Gastrocnemius medialis (tissue), 4 donors: ENCODE data around the gene SNAI1. TPM values are rescaled to one million over a fixed set of nuclear protein-coding genes. Genes with fewer than 3 reads are reported as not detected.

ENCODE experiments used
- ATAC-seq, 2 donors: fragments of 150-250 bp; one replicate each; pipeline ENCODE4 v1.9.1; 2016
- DNase-seq, 2 donors: peaks; one replicate each; pipeline ENCODE4 v3.0.0-alpha.2; 2019
- H3K27ac ChIP-seq, 4 donors: fragments of 200-600 bp; sonication (generic); 1 replicate in 1 of 4; 2 replicates in 3 of 4; pipeline ENCODE4 v1.5.1; 2016 to 2018; ENCODE audit warnings: mild to moderate bottlenecking in 2 of 4, moderate library complexity in 1 of 4
- H3K27me3 ChIP-seq, 3 donors: fragments of 200-600 bp; sonication (generic) in 2 of 3; 1 replicate in 1 of 3; 2 replicates in 2 of 3; pipeline versions ENCODE4 v1.5.1 to v1.6.0; 2016 to 2019; ENCODE audit warnings: mild to moderate bottlenecking in 1 of 3, moderate library complexity in 1 of 3
- H3K36me3 ChIP-seq, 2 donors: fragments of 200-600 bp; sonication (generic) in 1 of 2; one replicate each; pipeline ENCODE4 v1.5.1; 2017 to 2018
- H3K4me1 ChIP-seq, 2 donors: fragments of 200-600 bp; sonication (generic) in 1 of 2; one replicate each; pipeline ENCODE4 v1.5.1; 2016 to 2017; ENCODE audit warnings: mild to moderate bottlenecking in 2 of 2
- H3K4me3 ChIP-seq, 4 donors: fragments of 200-600 bp; sonication (generic) in 3 of 4; 1 replicate in 1 of 4; 2 replicates in 3 of 4; pipeline ENCODE4 v1.5.1; 2016 to 2019; ENCODE audit warnings: mild to moderate bottlenecking in 2 of 4
- H3K9me3 ChIP-seq, 3 donors: fragments of 200-600 bp; sonication (generic) in 2 of 3; 1 replicate in 1 of 3; 2 replicates in 2 of 3; pipeline ENCODE4 v1.5.1; 2016 to 2019
- POLR2A ChIP-seq, 2 donors: fragments of 450-650 bp; IDR thresholded peaks; one replicate each; pipeline ENCODE4 v1.6.1; 2017; ENCODE audit warnings: antibody characterized with exemption in 2 of 2, mild to moderate bottlenecking in 2 of 2, moderate library complexity in 2 of 2
- in situ Hi-C, 4 donors: fragments of 200-750 bp; cut with MboI; loops; one replicate each; pipeline versions ENCODE4 v1.15.0 to v1.8.0; 2017; ENCODE audit warnings: low sequenced_read_pairs in 4 of 4
- intact Hi-C: fragments of 100-400 bp; cut with DNase I; formaldehyde crosslinking; loops from one replicate; pipeline ENCODE4 v1.15.1; 2023; ENCODE audit warnings: low total_unique reads
- total RNA-seq, 4 donors: library from RNA; depleted of rRNA; stranded (reverse); fragments of >200 nt; gene quantifications; one replicate each; pipeline versions ENCODE4 v1.1.0 to v1.2.3, GENCODE V29; 2016
- TF ChIP-seq, protein P1 (sequence below), 5 experiments: fragments of 450-650 bp in 3 of 5; fragments of 200-600 bp in 2 of 5; sonication (generic) in 2 of 5; IDR thresholded peaks in 4 of 5; conservative IDR thresholded peaks in 1 of 5; 1 replicate in 4 of 5; 2 replicates in 1 of 5; pipeline ENCODE4 v1.5.1; 2016 to 2019; ENCODE audit warnings: antibody characterized with exemption in 5 of 5, mild to moderate bottlenecking in 3 of 5, moderate library complexity in 3 of 5

The SNAI1 gene
- total RNA-seq, 4 donors from 2014 or later: 0.61 to 3.5 (median 1.3) TPM

DNA sequence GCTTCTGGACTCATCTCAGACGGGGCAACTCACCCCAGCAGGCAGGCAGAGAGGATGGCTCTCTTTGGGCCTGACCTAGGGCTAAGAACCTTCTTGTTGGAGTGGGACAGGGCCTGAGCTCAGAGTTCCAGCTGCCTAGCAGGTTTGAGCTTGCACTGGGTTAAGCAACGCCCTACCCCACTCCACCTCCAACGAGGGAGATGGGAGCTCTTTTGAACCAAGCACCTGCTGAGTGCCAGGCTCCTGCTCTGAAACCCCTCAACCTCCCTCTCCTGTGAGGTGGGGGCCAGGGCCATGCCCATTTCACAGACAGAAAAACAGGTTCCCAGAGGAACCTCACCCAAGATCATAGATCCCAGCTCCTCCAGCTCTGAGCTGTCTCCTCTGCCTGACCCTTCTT, 54.3 kb downstream of the SNAI1 start:
- no peak for ATAC-seq
- H3K36me3 ChIP-seq: no peaks in the 10 kb centered on the region
- no peak for DNase-seq
- H3K27ac ChIP-seq: no peak overlapping the region
- H3K9me3 ChIP-seq: no peaks in the 10 kb centered on the region
- H3K27me3 ChIP-seq: no peaks in the 10 kb centered on the region
- no peak overlapping the region for H3K4me3 ChIP-seq
- in situ Hi-C loops (no loop called here), intact Hi-C loops (no loop called here)
- no peaks in the 10 kb centered on the region for H3K4me1 ChIP-seq
- TF ChIP-seq POLR2A (IDR thresholded peaks at IDR 0.05): no peak
- TF ChIP-seq, protein P1, sequence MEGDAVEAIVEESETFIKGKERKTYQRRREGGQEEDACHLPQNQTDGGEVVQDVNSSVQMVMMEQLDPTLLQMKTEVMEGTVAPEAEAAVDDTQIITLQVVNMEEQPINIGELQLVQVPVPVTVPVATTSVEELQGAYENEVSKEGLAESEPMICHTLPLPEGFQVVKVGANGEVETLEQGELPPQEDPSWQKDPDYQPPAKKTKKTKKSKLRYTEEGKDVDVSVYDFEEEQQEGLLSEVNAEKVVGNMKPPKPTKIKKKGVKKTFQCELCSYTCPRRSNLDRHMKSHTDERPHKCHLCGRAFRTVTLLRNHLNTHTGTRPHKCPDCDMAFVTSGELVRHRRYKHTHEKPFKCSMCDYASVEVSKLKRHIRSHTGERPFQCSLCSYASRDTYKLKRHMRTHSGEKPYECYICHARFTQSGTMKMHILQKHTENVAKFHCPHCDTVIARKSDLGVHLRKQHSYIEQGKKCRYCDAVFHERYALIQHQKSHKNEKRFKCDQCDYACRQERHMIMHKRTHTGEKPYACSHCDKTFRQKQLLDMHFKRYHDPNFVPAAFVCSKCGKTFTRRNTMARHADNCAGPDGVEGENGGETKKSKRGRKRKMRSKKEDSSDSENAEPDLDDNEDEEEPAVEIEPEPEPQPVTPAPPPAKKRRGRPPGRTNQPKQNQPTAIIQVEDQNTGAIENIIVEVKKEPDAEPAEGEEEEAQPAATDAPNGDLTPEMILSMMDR (IDR thresholded peaks at IDR 0.05 in 4 of 5, conservative IDR thresholded peaks at IDR 0.05 in 1 of 5): no peak

DNA sequence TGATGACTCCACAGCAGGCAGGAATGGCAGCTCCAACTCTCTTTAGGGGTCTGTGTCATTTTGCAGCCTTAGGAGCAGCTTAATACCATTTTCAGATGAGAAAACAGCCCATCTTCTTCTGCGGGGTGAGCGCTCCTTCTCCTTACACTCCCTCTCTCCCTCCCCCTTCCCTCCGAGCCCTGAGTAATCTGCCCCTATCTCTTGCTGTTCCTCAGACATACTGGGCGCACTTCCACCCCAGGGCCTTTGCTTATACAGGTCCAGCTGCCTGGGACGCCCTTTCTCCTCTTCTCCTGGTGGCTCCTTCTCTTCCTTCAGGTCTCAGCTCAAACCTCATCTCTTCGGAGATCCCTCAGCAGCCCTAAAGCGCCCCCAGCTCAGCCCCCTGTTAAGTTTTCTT, 54.8 kb downstream of the SNAI1 start:
- no peaks in the 10 kb centered on the region for H3K27me3 ChIP-seq
- H3K4me3 ChIP-seq: no peak overlapping the region
- ATAC-seq (no peak), DNase-seq (no peak)
- H3K27ac ChIP-seq: no peak overlapping the region
- in situ Hi-C loops: no loop called here
- no peaks in the 10 kb centered on the region for H3K4me1 ChIP-seq
- H3K36me3 ChIP-seq: no peaks in the 10 kb centered on the region
- intact Hi-C loops: no loop called here
- H3K9me3 ChIP-seq: no peaks in the 10 kb centered on the region
- TF ChIP-seq, protein P1 (IDR thresholded peaks at IDR 0.05 in 4 of 5, conservative IDR thresholded peaks at IDR 0.05 in 1 of 5): no peak
- TF ChIP-seq POLR2A (IDR thresholded peaks at IDR 0.05): no peak

DNA sequence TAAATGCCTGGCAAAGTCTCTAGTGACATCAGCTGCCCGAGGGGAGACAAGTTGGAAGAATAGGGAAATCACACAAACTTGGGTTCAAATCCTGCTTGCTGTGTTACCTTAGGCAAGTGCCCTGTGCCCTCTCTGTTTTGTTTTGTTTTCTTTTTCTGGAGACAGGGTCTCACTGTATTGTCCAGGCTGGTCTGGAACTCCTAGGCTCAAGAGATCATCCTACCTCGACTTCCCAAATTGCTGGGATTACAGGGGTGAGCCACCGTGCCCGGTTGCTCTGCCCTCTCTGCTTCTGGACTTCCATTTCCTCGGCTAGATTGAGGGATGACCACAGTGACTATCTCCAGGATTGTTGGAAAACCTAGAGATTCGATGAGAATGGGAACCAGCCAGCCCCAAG, 55.4 kb downstream of the SNAI1 start:
- Histone ChIP-seq H3K4me3 (no peak overlapping the region), H3K4me1 (no peaks in the 10 kb centered on the region), H3K9me3 (no peaks in the 10 kb centered on the region), H3K36me3 (no peaks in the 10 kb centered on the region), H3K27ac (no peak overlapping the region), H3K27me3 (no peaks in the 10 kb centered on the region)
- DNase-seq (no peak), ATAC-seq (no peak)
- no peak for TF ChIP-seq POLR2A (IDR thresholded peaks at IDR 0.05)
- intact Hi-C loops (no loop called here), in situ Hi-C loops (no loop called here)

Other genes with a start within 250 kb of the SNAI1 start
- gene SLC9A8, start 170.2 kb upstream of the SNAI1 start, total RNA-seq: 10 to 100 TPM; 12.4 to 20.4 (median 15.1) TPM
- 10 to 100 TPM in 2 of 4 donors, 1 to 10 TPM in 2; 7.7 to 10.7 (median 9.7) TPM for gene SPATA2, start 67.5 kb upstream of the SNAI1 start, total RNA-seq
- gene RNF114, start 46.6 kb upstream of the SNAI1 start, total RNA-seq: 100 to 1,000 TPM; 133 to 216 (median 172) TPM
- gene UBE2V1, start 130.2 kb downstream of the SNAI1 start, total RNA-seq: 10 to 100 TPM; 37.6 to 58.5 (median 46.9) TPM
- gene PEDS1, start 170.7 kb downstream of the SNAI1 start, total RNA-seq: 10 to 100 TPM; 33.2 to 77.9 (median 38.2) TPM
- gene CEBPB, start 207.8 kb downstream of the SNAI1 start, total RNA-seq: 100 to 1,000 TPM; 219 to 434 (median 321) TPM